ENCODE results near the gene CCDC28B.

CCDC28B gene

GRCh38 chr1:32198237-32199042, 2.0 kb upstream of the CCDC28B start:
- no peak for TF ChIP-seq CTCF (IDR thresholded peaks at IDR 0.05; ENCODE audit: extremely low read depth, insufficient read depth, missing control alignments)
- no peak for DNase-seq (ENCODE audit: low spot score)
- in situ Hi-C loops (cut with MboI; ENCODE audit: low pct_unique_long_range_greater_than_20kb, low sequenced_read_pairs, unreplicated experiment) = no loop called here

- in situ Hi-C loops (cut with MboI; ENCODE audit: low pct_unique_long_range_greater_than_20kb, low sequenced_read_pairs, unreplicated experiment) = no loop called here
- DNase-seq (ENCODE audit: low spot score) = no peak
These were observed 1.2 kb upstream of the CCDC28B start for GRCh38 chr1:32199043-32199716.

DNA sequence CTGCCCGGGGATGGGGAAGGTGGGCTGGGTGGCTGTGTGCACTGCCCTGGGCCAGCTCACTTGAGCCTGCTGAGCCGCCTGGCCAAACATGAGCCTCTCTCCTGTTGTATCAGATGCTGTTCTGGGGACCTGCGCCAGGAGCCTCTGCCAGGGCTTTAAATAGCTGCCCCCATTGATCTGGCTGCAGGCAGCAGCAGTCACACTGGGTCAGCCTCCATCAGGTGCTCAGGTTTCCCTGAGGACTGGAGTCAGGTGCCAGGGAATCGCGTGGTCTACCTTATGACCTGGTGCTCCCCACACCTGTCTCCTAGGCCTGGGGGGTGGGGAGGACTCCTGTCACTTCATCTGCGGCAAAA, 700 bp upstream of the CCDC28B start:
- no peak for DNase-seq (ENCODE audit: low spot score)
- in situ Hi-C loops (cut with MboI; ENCODE audit: low pct_unique_long_range_greater_than_20kb, low sequenced_read_pairs, unreplicated experiment) = loop anchor here (25.0 kb wide), 1 partner anchor 213 kb away; no protein-coding TSS in a partner anchor
- no peak for TF ChIP-seq CTCF (IDR thresholded peaks at IDR 0.05; ENCODE audit: extremely low read depth, insufficient read depth, missing control alignments)

More at GRCh38 chr1:32199043-32199716, 1.2 kb upstream of the CCDC28B start:
- TF ChIP-seq CTCF (IDR thresholded peaks at IDR 0.05; ENCODE audit: extremely low read depth, insufficient read depth, missing control alignments) = no peak

DNA sequence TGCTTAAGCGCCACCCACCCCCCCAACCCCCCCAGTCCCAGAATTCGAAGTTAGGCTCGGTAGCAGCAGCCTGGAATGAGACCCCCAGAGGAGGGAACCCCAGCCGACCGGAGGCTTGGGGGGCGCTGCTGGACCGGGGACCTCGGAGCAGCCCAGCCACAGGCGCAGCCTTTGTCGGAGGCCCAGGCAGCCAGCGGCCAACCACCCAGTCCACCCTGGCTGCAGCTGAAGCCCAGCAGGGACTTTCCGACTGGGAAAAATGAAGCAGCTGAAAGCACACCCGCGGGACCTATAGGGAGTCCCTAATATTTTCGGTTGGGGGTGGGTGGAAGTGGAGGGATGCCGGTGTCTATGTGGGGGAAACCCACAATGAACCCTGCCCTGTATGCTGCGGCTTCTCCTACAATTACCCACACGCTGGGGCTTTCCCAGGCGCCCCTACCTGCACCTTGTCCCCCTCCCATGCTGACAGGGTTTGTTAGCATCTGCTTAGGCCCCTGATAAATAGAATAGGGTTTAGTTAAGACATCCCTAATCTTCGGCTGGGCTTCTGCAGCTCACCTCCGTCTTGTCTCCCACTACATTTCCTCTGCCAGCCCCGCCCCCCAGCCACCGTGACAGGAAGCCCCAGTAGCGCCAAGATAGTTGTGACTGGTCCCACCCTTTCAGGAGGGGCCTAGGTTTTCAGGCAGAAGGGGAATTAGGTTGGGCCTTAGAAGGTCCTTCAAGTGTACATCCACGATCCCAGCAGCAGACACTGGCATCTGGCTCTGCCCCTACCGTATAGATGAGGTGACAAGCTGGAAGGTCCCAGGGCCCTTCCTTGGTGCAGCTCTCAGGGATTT, 838 bp downstream of the CCDC28B start:
- TF ChIP-seq CTCF (IDR thresholded peaks at IDR 0.05; ENCODE audit: extremely low read depth, insufficient read depth, missing control alignments) = peak; percentile 20
- DNase-seq (ENCODE audit: low spot score) = peak; percentile 82
- in situ Hi-C loops (cut with MboI; ENCODE audit: low pct_unique_long_range_greater_than_20kb, low sequenced_read_pairs, unreplicated experiment) = loop anchor here (25.0 kb wide), 1 partner anchor 211 kb away; no protein-coding TSS in a partner anchor

DNA sequence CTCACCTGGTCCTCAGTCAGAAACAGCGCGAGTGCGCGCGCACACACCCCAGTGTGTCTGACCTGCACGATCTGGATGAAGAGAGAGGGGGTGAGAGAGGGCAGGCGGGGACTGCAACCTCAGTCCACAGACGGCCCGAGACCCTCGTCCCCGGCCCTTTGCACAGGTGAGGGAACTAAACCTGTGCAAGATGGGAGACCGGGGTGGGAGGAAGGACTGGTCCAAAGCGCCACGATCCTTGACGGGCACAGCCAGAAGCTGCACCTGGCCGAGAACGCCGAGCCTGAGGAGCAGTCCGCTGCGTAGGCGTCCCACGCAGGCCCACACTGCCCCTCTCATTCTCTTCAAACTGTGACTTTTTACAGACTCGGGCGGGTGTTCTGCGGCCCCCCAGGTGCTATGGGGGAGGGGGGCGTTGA, 4.6 kb downstream of the CCDC28B start:
- no peak for DNase-seq (ENCODE audit: low spot score)
- in situ Hi-C loops (cut with MboI; ENCODE audit: low pct_unique_long_range_greater_than_20kb, low sequenced_read_pairs, unreplicated experiment) = loop anchor here (25.0 kb wide), 1 partner anchor 207 kb away; no protein-coding TSS in a partner anchor

More for the DNA sequence above, 4.6 kb downstream of the CCDC28B start:
- TF ChIP-seq CTCF (IDR thresholded peaks at IDR 0.05; ENCODE audit: extremely low read depth, insufficient read depth, missing control alignments) = no peak

Measured in GM13977 (cell line).